ENCODE results near the gene LRCH1.
"Not testable (repeated sequence)": the region's sequence is repeated elsewhere in the genome, so short reads cannot be mapped to it uniquely, and the experiment has no call there.

LRCH1 gene

GRCh38 chr13:46745706-46746105 lies 192.7 kb downstream of the LRCH1 start:
- TF ChIP-seq JUND (IDR thresholded peaks at IDR 0.05; ENCODE audit: low read depth) = no peak
- DNase-seq (ENCODE audit: low read depth in 1 of 2, low spot score in 1 of 2) = no peak
- in situ Hi-C loops (cut with HindIII; ENCODE audit: low pct_unique_long_range_greater_than_20kb, low sequenced_read_pairs) = no loop called here

- in situ Hi-C loops (cut with HindIII; ENCODE audit: low pct_unique_long_range_greater_than_20kb, low sequenced_read_pairs) = no loop called here
- TF ChIP-seq JUND (IDR thresholded peaks at IDR 0.05; ENCODE audit: low read depth) = no peak
- no peak for DNase-seq (ENCODE audit: low read depth in 1 of 2, low spot score in 1 of 2)
Observed at GRCh38 chr13:46747031-46747820, 194.3 kb downstream of the LRCH1 start.

- TF ChIP-seq JUND (IDR thresholded peaks at IDR 0.05; ENCODE audit: low read depth) = no peak
- in situ Hi-C loops (cut with HindIII; ENCODE audit: low pct_unique_long_range_greater_than_20kb, low sequenced_read_pairs) = no loop called here
- DNase-seq (ENCODE audit: low read depth in 1 of 2, low spot score in 1 of 2) = no peak
Observed at GRCh38 chr13:46748300-46748699, 195.3 kb downstream of the LRCH1 start.

GRCh38 chr13:46749951-46750350 lies 197.0 kb downstream of the LRCH1 start:
- in situ Hi-C loops (cut with HindIII; ENCODE audit: low pct_unique_long_range_greater_than_20kb, low sequenced_read_pairs) = no loop called here
- TF ChIP-seq JUND (IDR thresholded peaks at IDR 0.05; ENCODE audit: low read depth) = no peak
- no peak for DNase-seq (ENCODE audit: low read depth in 1 of 2, low spot score in 1 of 2)

- DNase-seq (ENCODE audit: low read depth in 1 of 2, low spot score in 1 of 2) = no peak
- TF ChIP-seq JUND (IDR thresholded peaks at IDR 0.05; ENCODE audit: low read depth) = no peak
- in situ Hi-C loops (cut with HindIII; ENCODE audit: low pct_unique_long_range_greater_than_20kb, low sequenced_read_pairs) = no loop called here
Observed at GRCh38 chr13:46751811-46752635, 199.1 kb downstream of the LRCH1 start.

- in situ Hi-C loops (cut with HindIII; ENCODE audit: low pct_unique_long_range_greater_than_20kb, low sequenced_read_pairs) = no loop called here
Observed at GRCh38 chr13:46753137-46753536, 200.2 kb downstream of the LRCH1 start.

GRCh38 chr13:46753917-46754316 lies 200.9 kb downstream of the LRCH1 start:
- TF ChIP-seq JUND (IDR thresholded peaks at IDR 0.05; ENCODE audit: low read depth) = no peak
- no peak for DNase-seq (ENCODE audit: low read depth in 1 of 2, low spot score in 1 of 2)
- in situ Hi-C loops (cut with HindIII; ENCODE audit: low pct_unique_long_range_greater_than_20kb, low sequenced_read_pairs) = no loop called here

More at GRCh38 chr13:46753137-46753536, 200.2 kb downstream of the LRCH1 start:
- no peak for DNase-seq (ENCODE audit: low read depth in 1 of 2, low spot score in 1 of 2)
- TF ChIP-seq JUND (IDR thresholded peaks at IDR 0.05; ENCODE audit: low read depth) = no peak

- no peak for DNase-seq (ENCODE audit: low read depth in 1 of 2, low spot score in 1 of 2)
- in situ Hi-C loops (cut with HindIII; ENCODE audit: low pct_unique_long_range_greater_than_20kb, low sequenced_read_pairs) = no loop called here
- no peak for TF ChIP-seq JUND (IDR thresholded peaks at IDR 0.05; ENCODE audit: low read depth)
Observed at GRCh38 chr13:46754812-46755211, 201.8 kb downstream of the LRCH1 start.

- DNase-seq (ENCODE audit: low read depth in 1 of 2, low spot score in 1 of 2); in situ Hi-C loops (cut with HindIII; ENCODE audit: low pct_unique_long_range_greater_than_20kb, low sequenced_read_pairs): not testable (repeated sequence)
Observed at GRCh38 chr13:46755508-46755907, 202.5 kb downstream of the LRCH1 start.

GRCh38 chr13:46756977-46757376 lies 204.0 kb downstream of the LRCH1 start:
- TF ChIP-seq JUND (IDR thresholded peaks at IDR 0.05; ENCODE audit: low read depth) = no peak
- in situ Hi-C loops (cut with HindIII; ENCODE audit: low pct_unique_long_range_greater_than_20kb, low sequenced_read_pairs) = no loop called here
- DNase-seq (ENCODE audit: low read depth in 1 of 2, low spot score in 1 of 2) = no peak

GRCh38 chr13:46757640-46758039 lies 204.7 kb downstream of the LRCH1 start:
- in situ Hi-C loops (cut with HindIII; ENCODE audit: low pct_unique_long_range_greater_than_20kb, low sequenced_read_pairs) = no loop called here
- no peak for TF ChIP-seq JUND (IDR thresholded peaks at IDR 0.05; ENCODE audit: low read depth)
- DNase-seq (ENCODE audit: low read depth in 1 of 2, low spot score in 1 of 2) = no peak

GRCh38 chr13:46759846-46760245 lies 206.9 kb downstream of the LRCH1 start:
- in situ Hi-C loops (cut with HindIII; ENCODE audit: low pct_unique_long_range_greater_than_20kb, low sequenced_read_pairs) = no loop called here
- DNase-seq (ENCODE audit: low read depth in 1 of 2, low spot score in 1 of 2) = peak; percentile 9 to 74
- TF ChIP-seq JUND (IDR thresholded peaks at IDR 0.05; ENCODE audit: low read depth) = no peak

- in situ Hi-C loops (cut with HindIII; ENCODE audit: low pct_unique_long_range_greater_than_20kb, low sequenced_read_pairs) = no loop called here
- DNase-seq (ENCODE audit: low read depth in 1 of 2, low spot score in 1 of 2) = no peak
- no peak for TF ChIP-seq JUND (IDR thresholded peaks at IDR 0.05; ENCODE audit: low read depth)
Observed at GRCh38 chr13:46761174-46761573, 208.2 kb downstream of the LRCH1 start.
